Cerebellar nuclear complex (tissue), 1 donor: ENCODE data around the gene IQCH.

ENCODE experiments used
- DNase-seq, 2 experiments: peaks; one replicate each; lab custom pipeline; 2025; lab: John Stamatoyannopoulos, UW

IQCH gene

GRCh38 chr15:67501177-67501835 is 246.7 kb downstream of the IQCH start:
- no peak for DNase-seq

GRCh38 chr15:67501836-67502461 is 247.4 kb downstream of the IQCH start:
- DNase-seq = peak in 1 of 2 experiments; percentile 23

- no peak for DNase-seq
These were observed 249.5 kb downstream of the IQCH start for GRCh38 chr15:67504056-67504455.

GRCh38 chr15:67504796-67505195 is 250.2 kb downstream of the IQCH start:
- DNase-seq = no peak

GRCh38 chr15:67505675-67506572 is 251.3 kb downstream of the IQCH start:
- no peak for DNase-seq

GRCh38 chr15:67506775-67507747 is 252.5 kb downstream of the IQCH start:
- no peak for DNase-seq

- DNase-seq = no peak
These were observed 253.8 kb downstream of the IQCH start for GRCh38 chr15:67508407-67508806.

GRCh38 chr15:67509918-67510317 is 255.3 kb downstream of the IQCH start:
- DNase-seq = no peak

GRCh38 chr15:67510597-67511190 is 256.1 kb downstream of the IQCH start:
- DNase-seq = no peak

GRCh38 chr15:67511606-67512005 is 257.0 kb downstream of the IQCH start:
- DNase-seq = no peak

GRCh38 chr15:67512140-67512539 is 257.6 kb downstream of the IQCH start:
- DNase-seq = no peak

- DNase-seq = no peak
These were observed 258.5 kb downstream of the IQCH start for GRCh38 chr15:67512933-67513714.

GRCh38 chr15:67515090-67515489 is 260.5 kb downstream of the IQCH start:
- no peak for DNase-seq

- no peak for DNase-seq
These were observed 261.0 kb downstream of the IQCH start for GRCh38 chr15:67515557-67515956.

GRCh38 chr15:67520321-67521028 is 265.9 kb downstream of the IQCH start:
- no peak for DNase-seq

- DNase-seq = peak in 1 of 2 experiments; percentile 37
These were observed 266.6 kb downstream of the IQCH start, which contains the start of gene C15orf61 for GRCh38 chr15:67521029-67521782. C15orf61 (plus strand) TSS chr15:67521131; CDS start chr15:67521249, 118 bp downstream.

- DNase-seq = peak in 1 of 2 experiments; percentile 44
These were observed 267.4 kb downstream of the IQCH start for GRCh38 chr15:67521783-67522568.

GRCh38 chr15:67523330-67523729 is 268.7 kb downstream of the IQCH start:
- no peak for DNase-seq
